Esophagus (tissue), 2 donors: ENCODE measurements around the gene ZNF644. TPM values are rescaled to one million over a fixed set of nuclear protein-coding genes. Genes with fewer than 3 reads are reported as not detected.
"Not testable (repeated sequence)": the region's sequence is repeated elsewhere in the genome, so short reads cannot be mapped to it uniquely, and the experiment has no call there.

Experiments
- H3K27ac ChIP-seq, 2 donors: one replicate each; pipeline ENCODE4 v1.5.1; 2013; ENCODE audit warnings: low read depth in 2 of 2, mild to moderate bottlenecking in 2 of 2, inconsistent platforms in 1 of 2, low read length in 1 of 2, moderate library complexity in 1 of 2
- H3K27me3 ChIP-seq, 2 donors: one replicate each; pipeline ENCODE4 v1.6.1; 2013; ENCODE audit warnings: low read length in 2 of 2, control low read depth in 1 of 2, mild to moderate bottlenecking in 1 of 2; ENCODE audit not compliant: insufficient read depth in 2 of 2, control insufficient read depth in 1 of 2
- H3K36me3 ChIP-seq, 2 donors: one replicate each; pipeline ENCODE4 v1.6.1; 2013; ENCODE audit warnings: low read length in 1 of 2; ENCODE audit not compliant: control insufficient read depth in 2 of 2, insufficient read depth in 2 of 2
- H3K4me1 ChIP-seq, 2 donors: one replicate each; pipeline ENCODE4 v1.6.1; 2013; ENCODE audit warnings: low read length in 1 of 2; ENCODE audit not compliant: control insufficient read depth in 2 of 2, insufficient read depth in 2 of 2
- H3K4me3 ChIP-seq, 2 donors: one replicate each; pipeline ENCODE4 v1.5.1; 2013; ENCODE audit warnings: low read length in 2 of 2, mild to moderate bottlenecking in 2 of 2, low read depth in 1 of 2, moderate library complexity in 1 of 2
- H3K9me3 ChIP-seq, 2 donors: one replicate each; pipeline ENCODE4 v1.6.1; 2013; ENCODE audit warnings: mild to moderate bottlenecking in 2 of 2, low read depth in 1 of 2, low read length in 1 of 2, moderate library complexity in 1 of 2; ENCODE audit not compliant: control insufficient read depth in 2 of 2, insufficient read depth in 1 of 2
- WGBS, 2 donors: extraction: QIAGEN DNeasy Blood & Tissue Kit; methylation state at CpG; one replicate each; pipeline ENCODE4 v1.1.7; 2013; 5-methylcytosine and 5-hydroxymethylcytosine counted together
- polyA plus RNA-seq, 2 donors: library from polyadenylated mRNA; stranded (reverse); fragments of 200-250 nt; gene quantifications; one replicate each; pipeline ENCODE4 v1.2.3, GENCODE V29; 2013
- donor health status: healthy with polysubstance abuse.
- donor health status: Bipolar disorder and iron deficiency.

The ZNF644 gene
- polyA plus RNA-seq, 2 donors: 11.0 to 15.9 TPM

GRCh38 chr1:90927674-90928073, 94.2 kb downstream of the ZNF644 start:
- H3K27me3 ChIP-seq, H3K36me3 ChIP-seq, H3K27ac ChIP-seq, H3K4me1 ChIP-seq, H3K9me3 ChIP-seq, H3K4me3 ChIP-seq: not testable (repeated sequence)
- 98 to 100% methylated on average over 5 of the region's 5 CpGs for WGBS, 2 donors

DNA sequence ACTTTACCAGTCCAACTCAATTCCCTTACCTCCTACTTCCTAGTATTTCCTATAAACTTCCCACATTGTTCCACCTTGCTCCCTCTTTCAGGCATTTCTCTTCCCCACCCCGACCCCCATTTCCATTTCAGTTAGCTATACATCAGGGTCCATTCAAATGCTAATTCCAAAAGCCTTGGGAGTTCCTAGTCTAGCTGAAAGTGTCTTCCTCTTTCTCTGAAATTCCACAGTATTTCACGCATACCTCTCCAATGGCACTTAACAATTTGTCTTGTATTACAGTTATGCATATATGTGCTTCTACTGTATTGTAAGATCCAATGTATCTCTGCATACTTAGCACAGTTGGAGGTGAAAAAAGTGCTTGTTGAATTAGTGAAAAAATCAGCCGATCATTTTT, 94.9 kb downstream of the ZNF644 start:
- 74 to 78% methylated on average over 3 of the region's 3 CpGs for WGBS, 2 donors

GRCh38 chr1:90925928-90926869, 95.6 kb downstream of the ZNF644 start:
- Histone ChIP-seq H3K36me3 (no peaks in the 10 kb centered on the region), H3K27me3 (no peaks in the 10 kb centered on the region), H3K9me3 (no peaks in the 10 kb centered on the region), H3K4me1 (no peaks in the 10 kb centered on the region), H3K27ac (no peak overlapping the region), H3K4me3 (no peak overlapping the region)
- 79 to 84% methylated on average over 1 of the region's 1 CpG for WGBS, 2 donors

More for the DNA sequence above, 94.9 kb downstream of the ZNF644 start:
- no peaks in the 10 kb centered on the region for H3K27me3 ChIP-seq
- no peak overlapping the region for H3K4me3 ChIP-seq
- no peak overlapping the region for H3K27ac ChIP-seq
- no peaks in the 10 kb centered on the region for H3K9me3 ChIP-seq
- no peaks in the 10 kb centered on the region for H3K4me1 ChIP-seq
- no peaks in the 10 kb centered on the region for H3K36me3 ChIP-seq

DNA sequence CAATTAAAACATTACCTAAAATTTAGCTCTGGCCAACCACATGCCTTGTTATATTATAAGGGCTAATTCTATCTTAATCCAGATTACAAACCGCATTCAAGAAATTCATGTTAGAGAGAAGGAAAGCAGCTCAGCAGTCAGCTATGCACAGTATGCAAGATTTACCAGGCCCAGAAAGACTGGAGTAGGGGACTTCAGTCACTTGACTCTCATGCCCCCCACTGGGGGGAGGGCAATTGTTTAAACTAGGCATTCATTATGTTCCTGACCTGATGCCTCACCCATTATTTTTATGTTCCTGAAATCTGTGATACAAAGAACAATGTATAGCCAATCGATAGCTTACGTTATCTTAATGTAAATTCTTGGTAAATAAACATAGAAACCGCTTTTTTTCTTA, 96.9 kb downstream of the ZNF644 start:
- Histone ChIP-seq H3K27ac (no peak overlapping the region), H3K4me1 (no peaks in the 10 kb centered on the region), H3K27me3 (no peaks in the 10 kb centered on the region), H3K9me3 (no peaks in the 10 kb centered on the region), H3K36me3 (no peaks in the 10 kb centered on the region), H3K4me3 (no peak overlapping the region)
- 92% methylated on average over 4 of the region's 4 CpGs for WGBS, 2 donors

DNA sequence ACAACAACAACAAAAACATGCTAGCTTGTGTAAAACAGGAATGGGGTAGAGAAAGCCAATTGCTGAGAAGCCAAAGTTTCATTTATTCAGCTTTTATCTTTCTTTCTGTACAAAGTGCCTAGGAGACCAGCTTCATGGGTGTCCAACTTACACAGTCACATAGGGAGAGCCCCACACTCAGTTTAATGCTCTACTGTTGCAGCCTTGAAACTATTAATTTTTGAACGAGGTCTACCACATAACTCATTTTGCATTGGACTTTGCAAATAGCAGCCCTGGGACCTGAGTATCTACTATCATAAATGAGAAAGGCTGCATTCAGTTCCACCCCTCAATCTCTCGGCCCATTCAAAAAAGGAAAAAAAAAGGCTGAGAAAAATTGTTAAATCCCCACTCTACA, 98.8 kb downstream of the ZNF644 start:
- H3K4me1 ChIP-seq: no peaks in the 10 kb centered on the region
- H3K36me3 ChIP-seq: no peaks in the 10 kb centered on the region
- no peak overlapping the region for H3K27ac ChIP-seq
- H3K27me3 ChIP-seq: no peaks in the 10 kb centered on the region
- 66 to 76% methylated on average over 2 of the region's 2 CpGs for WGBS, 2 donors
- no peaks in the 10 kb centered on the region for H3K9me3 ChIP-seq
- H3K4me3 ChIP-seq: no peak overlapping the region

DNA sequence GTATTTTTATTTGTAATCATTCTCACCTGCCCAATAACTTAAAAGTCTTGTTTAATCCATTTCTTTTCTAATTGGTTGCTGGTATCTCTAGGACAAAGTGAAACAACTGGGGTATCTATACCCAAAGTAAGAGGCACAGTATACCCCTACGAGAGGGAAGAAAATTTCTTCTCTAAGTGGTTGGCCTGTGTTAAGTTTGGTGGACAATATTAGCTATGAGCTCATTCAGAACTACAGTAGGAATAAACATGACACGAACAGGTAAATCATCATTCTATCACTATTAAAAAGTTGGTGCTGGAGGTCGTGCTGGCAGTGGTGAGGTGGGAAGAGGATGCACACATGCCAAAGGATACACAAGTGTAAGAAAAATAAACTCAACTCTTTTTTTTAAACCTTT, 99.6 kb downstream of the ZNF644 start:
- Histone ChIP-seq H3K36me3 (no peaks in the 10 kb centered on the region), H3K27ac (no peak overlapping the region), H3K4me1 (no peaks in the 10 kb centered on the region), H3K9me3 (no peaks in the 10 kb centered on the region), H3K27me3 (no peaks in the 10 kb centered on the region), H3K4me3 (no peak overlapping the region)
- WGBS, 2 donors: 82 to 86% methylated on average over 3 of the region's 3 CpGs

- no peaks in the 10 kb centered on the region for H3K9me3 ChIP-seq
- no peaks in the 10 kb centered on the region for H3K4me1 ChIP-seq
- no peak overlapping the region for H3K4me3 ChIP-seq
- 85 to 90% methylated on average over 1 of the region's 1 CpG for WGBS, 2 donors
- no peaks in the 10 kb centered on the region for H3K27me3 ChIP-seq
- no peaks in the 10 kb centered on the region for H3K36me3 ChIP-seq
- no peak overlapping the region for H3K27ac ChIP-seq
Observed at GRCh38 chr1:90919900-90920299, 101.9 kb downstream of the ZNF644 start.

DNA sequence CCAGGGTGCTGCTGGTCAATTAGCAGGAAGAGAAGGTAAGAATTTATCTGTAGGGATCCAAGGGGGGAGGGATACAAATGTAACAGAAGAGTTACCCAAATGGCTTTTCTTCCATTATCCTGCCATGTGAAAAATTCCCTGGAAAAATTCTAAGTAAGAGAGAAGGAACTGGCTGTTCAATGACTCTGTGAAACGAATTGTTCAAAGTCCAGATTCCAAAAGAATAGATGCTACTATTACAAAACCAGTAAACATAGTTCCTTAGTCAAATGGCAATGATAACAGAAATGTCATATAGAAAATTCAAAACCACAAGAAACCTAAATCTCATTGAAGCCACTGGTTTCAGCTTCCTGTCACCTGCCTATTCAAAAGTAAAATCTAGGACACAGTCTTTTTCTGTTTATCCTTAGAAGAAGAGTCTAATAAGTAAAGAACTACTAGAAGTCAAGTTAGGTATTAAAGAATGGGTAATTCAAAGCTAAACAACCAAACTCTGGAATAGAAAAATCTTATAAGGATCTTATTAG, 102.6 kb downstream of the ZNF644 start:
- no peak overlapping the region for H3K27ac ChIP-seq
- no peaks in the 10 kb centered on the region for H3K27me3 ChIP-seq
- 69 to 78% methylated on average over 1 of the region's 1 CpG for WGBS, 2 donors
- H3K4me3 ChIP-seq: no peak overlapping the region
- H3K4me1 ChIP-seq: no peaks in the 10 kb centered on the region
- H3K36me3 ChIP-seq: no peaks in the 10 kb centered on the region
- no peaks in the 10 kb centered on the region for H3K9me3 ChIP-seq

- H3K36me3 ChIP-seq: no peaks in the 10 kb centered on the region
- H3K4me3 ChIP-seq: no peak overlapping the region
- H3K27ac ChIP-seq: no peak overlapping the region
- H3K9me3 ChIP-seq: no peaks in the 10 kb centered on the region
- WGBS, 2 donors: 89 to 93% methylated on average over 1 of the region's 1 CpG
- H3K4me1 ChIP-seq: no peaks in the 10 kb centered on the region
- H3K27me3 ChIP-seq: no peaks in the 10 kb centered on the region
Observed at GRCh38 chr1:90911353-90911752, 110.5 kb downstream of the ZNF644 start.

GRCh38 chr1:90902672-90903071, 119.2 kb downstream of the ZNF644 start:
- H3K4me1 ChIP-seq: no peaks in the 10 kb centered on the region
- H3K36me3 ChIP-seq: peaks cover 0 to 3% of the 10 kb centered on the region in 2 donors
- no peaks in the 10 kb centered on the region for H3K27me3 ChIP-seq
- no peak overlapping the region for H3K4me3 ChIP-seq
- no peak overlapping the region for H3K27ac ChIP-seq
- no peaks in the 10 kb centered on the region for H3K9me3 ChIP-seq
